Tibial nerve (tissue), 4 donors: ENCODE results near the gene HECTD4. TPM values are rescaled to one million over a fixed set of nuclear protein-coding genes. Genes with fewer than 3 reads are reported as not detected.

Source experiments
- DNase-seq, 2 donors: peaks; one replicate each; pipeline ENCODE4 v3.0.0-alpha.2; 2019; ENCODE audit warnings: low spot score in 2 of 2
- H3K27ac ChIP-seq, 4 donors: fragments of 200-600 bp; sonication (generic) in 3 of 4; one replicate each; pipeline ENCODE4 v1.5.1; 2017 to 2019; ENCODE audit warnings: mild to moderate bottlenecking in 1 of 4
- H3K27me3 ChIP-seq, 2 donors: fragments of 200-600 bp; sonication (generic) in 1 of 2; one replicate each; pipeline versions ENCODE4 v1.5.1 to v1.6.0; 2017 to 2019
- H3K36me3 ChIP-seq, 3 donors: fragments of 200-600 bp; sonication (generic); one replicate each; pipeline ENCODE4 v1.5.1; 2018 to 2019
- H3K4me1 ChIP-seq, 4 donors: fragments of 200-600 bp; sonication (generic) in 3 of 4; one replicate each; pipeline ENCODE4 v1.5.1; 2017 to 2019
- H3K4me3 ChIP-seq, 4 donors: fragments of 200-600 bp; sonication (generic) in 3 of 4; one replicate each; pipeline ENCODE4 v1.5.1; 2017 to 2019; ENCODE audit warnings: mild to moderate bottlenecking in 1 of 4, moderate library complexity in 1 of 4
- H3K9me3 ChIP-seq, 4 donors: fragments of 200-600 bp; sonication (generic) in 3 of 4; one replicate each; pipeline ENCODE4 v1.5.1; 2017 to 2019
- EP300 ChIP-seq, 2 donors: sonication (generic); formaldehyde crosslinking; IDR thresholded peaks; one replicate each; pipeline ENCODE4 v1.6.1; 2017; ENCODE audit warnings: antibody characterized with exemption in 2 of 2, mild to moderate bottlenecking in 1 of 2
- POLR2A ChIP-seq, 2 donors: fragments of 450-650 bp; IDR thresholded peaks; one replicate each; pipeline ENCODE4 v1.6.1; 2017; ENCODE audit warnings: antibody characterized with exemption in 2 of 2, mild to moderate bottlenecking in 2 of 2, moderate library complexity in 2 of 2
- WGBS, 2 donors: methylation state at CpG; one replicate each; pipeline ENCODE4 v1.1.5; 2018; 5-methylcytosine and 5-hydroxymethylcytosine counted together
- total RNA-seq, 4 donors: library from RNA; depleted of rRNA; stranded (reverse); fragments of >200 nt; gene quantifications; one replicate each; pipeline ENCODE4 v1.1.0, GENCODE V29; 2016
- TF ChIP-seq, protein P1 (sequence below), 5 experiments: fragments of 200-600 bp in 3 of 5; fragments of 450-650 bp in 2 of 5; sonication (generic) in 3 of 5; IDR thresholded peaks; one replicate each; pipeline ENCODE4 v1.5.1; 2016 to 2019; ENCODE audit warnings: antibody characterized with exemption in 5 of 5, mild to moderate bottlenecking in 3 of 5, moderate library complexity in 2 of 5

HECTD4 gene
- total RNA-seq, 4 donors from 2014 or later = 43.0 to 70.5 (median 58.5) TPM

- DNase-seq = no peak
- Histone ChIP-seq H3K36me3 (no peaks in the 10 kb centered on the region), H3K27ac (peak overlapping the region in 3 of 4 donors; percentile 10 to 82 (median 64)), H3K4me3 (no peak overlapping the region), H3K9me3 (no peaks in the 10 kb centered on the region), H3K27me3 (no peaks in the 10 kb centered on the region), H3K4me1 (peaks cover 0 to 48% (median 16%) of the 10 kb centered on the region in 4 donors)
- TF ChIP-seq, protein P1, sequence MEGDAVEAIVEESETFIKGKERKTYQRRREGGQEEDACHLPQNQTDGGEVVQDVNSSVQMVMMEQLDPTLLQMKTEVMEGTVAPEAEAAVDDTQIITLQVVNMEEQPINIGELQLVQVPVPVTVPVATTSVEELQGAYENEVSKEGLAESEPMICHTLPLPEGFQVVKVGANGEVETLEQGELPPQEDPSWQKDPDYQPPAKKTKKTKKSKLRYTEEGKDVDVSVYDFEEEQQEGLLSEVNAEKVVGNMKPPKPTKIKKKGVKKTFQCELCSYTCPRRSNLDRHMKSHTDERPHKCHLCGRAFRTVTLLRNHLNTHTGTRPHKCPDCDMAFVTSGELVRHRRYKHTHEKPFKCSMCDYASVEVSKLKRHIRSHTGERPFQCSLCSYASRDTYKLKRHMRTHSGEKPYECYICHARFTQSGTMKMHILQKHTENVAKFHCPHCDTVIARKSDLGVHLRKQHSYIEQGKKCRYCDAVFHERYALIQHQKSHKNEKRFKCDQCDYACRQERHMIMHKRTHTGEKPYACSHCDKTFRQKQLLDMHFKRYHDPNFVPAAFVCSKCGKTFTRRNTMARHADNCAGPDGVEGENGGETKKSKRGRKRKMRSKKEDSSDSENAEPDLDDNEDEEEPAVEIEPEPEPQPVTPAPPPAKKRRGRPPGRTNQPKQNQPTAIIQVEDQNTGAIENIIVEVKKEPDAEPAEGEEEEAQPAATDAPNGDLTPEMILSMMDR (IDR thresholded peaks at IDR 0.05) = no peak
- WGBS, 2 donors = 64 to 66% methylated on average over 12 of the region's 12 CpGs
These were observed 259.2 kb downstream of the HECTD4 start for GRCh38 chr12:112122823-112123690.

DNA sequence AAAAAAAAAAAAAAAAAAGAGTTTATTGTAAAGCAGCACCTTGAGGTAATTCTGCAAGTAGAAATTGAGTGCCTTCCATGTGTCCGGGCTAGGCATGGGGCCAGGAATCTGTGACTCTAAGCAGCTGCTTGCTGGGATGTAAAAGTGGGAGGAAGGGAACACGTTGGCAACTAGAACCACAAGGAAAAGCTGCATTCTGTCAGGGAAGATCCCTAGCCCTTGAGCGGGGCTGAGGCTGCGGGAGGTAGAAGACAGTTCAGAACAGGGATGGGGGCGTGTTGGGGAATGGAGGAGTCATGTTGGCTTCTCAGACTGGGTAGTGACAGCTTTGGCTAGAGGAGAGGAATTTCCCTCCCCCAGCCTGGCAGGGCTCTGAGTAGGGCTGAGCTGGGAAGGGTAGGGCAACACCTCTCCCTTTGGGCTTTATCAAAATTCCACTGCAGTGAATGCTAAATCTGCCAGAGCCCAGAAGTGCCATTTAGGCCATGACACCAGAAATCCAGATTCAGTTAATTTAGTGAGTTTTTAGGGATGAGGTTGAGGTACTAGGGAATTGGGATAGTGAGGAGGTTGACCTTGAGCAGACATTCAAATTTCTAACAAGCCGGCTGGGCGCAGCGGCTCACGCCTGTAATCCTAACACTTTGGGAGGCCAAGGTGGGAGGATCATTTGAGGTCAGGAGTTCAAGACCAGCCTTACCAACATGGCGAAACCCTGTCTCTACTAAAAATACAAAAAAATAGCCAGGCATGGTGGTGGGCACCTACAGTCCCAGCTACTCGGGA is 260.3 kb downstream of the HECTD4 start:
- Histone ChIP-seq H3K4me1 (peaks cover 0 to 47% (median 12%) of the 10 kb centered on the region in 4 donors), H3K36me3 (no peaks in the 10 kb centered on the region), H3K27ac (peak overlapping the region in 3 of 4 donors; percentile 10 to 82 (median 64)), H3K27me3 (no peaks in the 10 kb centered on the region), H3K9me3 (no peaks in the 10 kb centered on the region), H3K4me3 (no peak overlapping the region)
- peak; percentile 55 to 72 for DNase-seq
- 61 to 66% methylated on average over 11 of the region's 11 CpGs for WGBS, 2 donors
- TF ChIP-seq EP300 (IDR thresholded peaks at IDR 0.05) (peak in 1 of 2 donors; percentile 43), POLR2A (IDR thresholded peaks at IDR 0.05) (no peak)

DNA sequence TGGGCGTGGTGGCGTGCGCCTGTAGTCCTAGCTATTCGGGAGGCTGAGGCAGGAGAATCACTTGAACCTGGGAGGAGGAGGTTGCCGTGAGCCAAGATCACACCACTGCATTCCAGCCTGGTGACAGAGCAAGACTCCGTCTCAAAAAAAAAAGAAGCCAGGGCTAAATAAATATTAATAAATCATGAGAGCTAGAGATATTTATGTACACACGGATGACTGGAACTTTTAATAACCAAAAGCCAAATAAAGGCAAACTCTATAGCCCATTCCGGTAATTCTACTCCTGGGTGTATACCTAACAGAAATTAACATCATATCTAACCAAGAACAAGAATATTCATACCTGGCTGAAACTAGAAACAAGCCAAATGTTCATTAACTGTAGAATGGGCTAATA is 264.5 kb downstream of the HECTD4 start:
- no peak for DNase-seq
- Histone ChIP-seq H3K27ac (peak overlapping the region in 1 of 4 donors; percentile 64), H3K9me3 (no peaks in the 10 kb centered on the region), H3K4me3 (no peak overlapping the region), H3K4me1 (peaks cover 0 to 36% (median 11%) of the 10 kb centered on the region in 4 donors), H3K36me3 (no peaks in the 10 kb centered on the region), H3K27me3 (no peaks in the 10 kb centered on the region)
- TF ChIP-seq EP300 (IDR thresholded peaks at IDR 0.05) = no peak
- TF ChIP-seq, protein P1 (IDR thresholded peaks at IDR 0.05) = no peak
- TF ChIP-seq POLR2A (IDR thresholded peaks at IDR 0.05) = no peak
- 91 to 92% methylated on average over 8 of the region's 8 CpGs for WGBS, 2 donors

GRCh38 chr12:112116232-112117060 is 265.8 kb downstream of the HECTD4 start:
- H3K27me3 ChIP-seq = no peaks in the 10 kb centered on the region
- peak overlapping the region in 3 of 4 donors; percentile 1 to 23 (median 5) for H3K4me3 ChIP-seq
- H3K9me3 ChIP-seq = no peaks in the 10 kb centered on the region
- WGBS, 2 donors = 35 to 39% methylated on average over 7 of the region's 7 CpGs
- no peaks in the 10 kb centered on the region for H3K36me3 ChIP-seq
- TF ChIP-seq POLR2A (IDR thresholded peaks at IDR 0.05) (peak in 1 of 2 donors; percentile 22), EP300 (IDR thresholded peaks at IDR 0.05) (no peak)
- TF ChIP-seq, protein P1 (IDR thresholded peaks at IDR 0.05) = no peak
- H3K27ac ChIP-seq = peak overlapping the region; percentile 54 to 88 (median 72)
- H3K4me1 ChIP-seq = peaks cover 0 to 23% (median 7%) of the 10 kb centered on the region in 4 donors
- DNase-seq = peak; percentile 27 to 56
